ENCODE results near the gene SIL1.

DNA sequence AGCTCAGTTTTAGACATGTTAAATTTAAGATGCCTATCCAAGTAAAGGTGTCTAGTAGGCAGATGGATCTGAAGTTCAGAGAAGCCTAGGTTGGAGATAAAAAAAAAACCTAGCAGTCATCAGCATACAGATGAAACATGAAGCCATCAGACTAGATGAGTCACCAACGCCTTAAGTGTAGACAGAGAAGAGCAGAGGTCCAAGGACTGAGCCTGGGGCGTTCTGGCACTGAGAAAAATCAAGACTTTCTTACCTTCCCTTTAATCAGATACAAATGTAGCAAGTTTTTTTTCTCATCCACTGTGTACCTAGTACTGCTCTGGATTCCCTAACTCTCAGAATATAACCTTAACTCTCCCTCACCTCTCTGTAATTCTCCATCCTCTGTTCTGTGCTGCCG, 97.3 kb downstream of the SIL1 start:
- TF ChIP-seq POLR2A (IDR thresholded peaks at IDR 0.05) (no peak), POLR2AphosphoS5 (IDR thresholded peaks at IDR 0.05) (no peak)
- TF ChIP-seq, protein P1, sequence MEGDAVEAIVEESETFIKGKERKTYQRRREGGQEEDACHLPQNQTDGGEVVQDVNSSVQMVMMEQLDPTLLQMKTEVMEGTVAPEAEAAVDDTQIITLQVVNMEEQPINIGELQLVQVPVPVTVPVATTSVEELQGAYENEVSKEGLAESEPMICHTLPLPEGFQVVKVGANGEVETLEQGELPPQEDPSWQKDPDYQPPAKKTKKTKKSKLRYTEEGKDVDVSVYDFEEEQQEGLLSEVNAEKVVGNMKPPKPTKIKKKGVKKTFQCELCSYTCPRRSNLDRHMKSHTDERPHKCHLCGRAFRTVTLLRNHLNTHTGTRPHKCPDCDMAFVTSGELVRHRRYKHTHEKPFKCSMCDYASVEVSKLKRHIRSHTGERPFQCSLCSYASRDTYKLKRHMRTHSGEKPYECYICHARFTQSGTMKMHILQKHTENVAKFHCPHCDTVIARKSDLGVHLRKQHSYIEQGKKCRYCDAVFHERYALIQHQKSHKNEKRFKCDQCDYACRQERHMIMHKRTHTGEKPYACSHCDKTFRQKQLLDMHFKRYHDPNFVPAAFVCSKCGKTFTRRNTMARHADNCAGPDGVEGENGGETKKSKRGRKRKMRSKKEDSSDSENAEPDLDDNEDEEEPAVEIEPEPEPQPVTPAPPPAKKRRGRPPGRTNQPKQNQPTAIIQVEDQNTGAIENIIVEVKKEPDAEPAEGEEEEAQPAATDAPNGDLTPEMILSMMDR (IDR thresholded peaks at IDR 0.05) = no peak
